HG03457 (cell line): ENCODE measurements around the gene TARBP1.
A peak's percentile ranks its signal among the peaks of the same experiment; 100 is the strongest.

ENCODE experiments used
- ATAC-seq: cut with Tn5 transposase; IDR thresholded peaks from one replicate; pipeline ENCODE4 v1.9.1; 2021; ENCODE audit warnings: moderate number of reproducible peaks; ENCODE audit not compliant: unreplicated experiment

The TARBP1 gene

DNA sequence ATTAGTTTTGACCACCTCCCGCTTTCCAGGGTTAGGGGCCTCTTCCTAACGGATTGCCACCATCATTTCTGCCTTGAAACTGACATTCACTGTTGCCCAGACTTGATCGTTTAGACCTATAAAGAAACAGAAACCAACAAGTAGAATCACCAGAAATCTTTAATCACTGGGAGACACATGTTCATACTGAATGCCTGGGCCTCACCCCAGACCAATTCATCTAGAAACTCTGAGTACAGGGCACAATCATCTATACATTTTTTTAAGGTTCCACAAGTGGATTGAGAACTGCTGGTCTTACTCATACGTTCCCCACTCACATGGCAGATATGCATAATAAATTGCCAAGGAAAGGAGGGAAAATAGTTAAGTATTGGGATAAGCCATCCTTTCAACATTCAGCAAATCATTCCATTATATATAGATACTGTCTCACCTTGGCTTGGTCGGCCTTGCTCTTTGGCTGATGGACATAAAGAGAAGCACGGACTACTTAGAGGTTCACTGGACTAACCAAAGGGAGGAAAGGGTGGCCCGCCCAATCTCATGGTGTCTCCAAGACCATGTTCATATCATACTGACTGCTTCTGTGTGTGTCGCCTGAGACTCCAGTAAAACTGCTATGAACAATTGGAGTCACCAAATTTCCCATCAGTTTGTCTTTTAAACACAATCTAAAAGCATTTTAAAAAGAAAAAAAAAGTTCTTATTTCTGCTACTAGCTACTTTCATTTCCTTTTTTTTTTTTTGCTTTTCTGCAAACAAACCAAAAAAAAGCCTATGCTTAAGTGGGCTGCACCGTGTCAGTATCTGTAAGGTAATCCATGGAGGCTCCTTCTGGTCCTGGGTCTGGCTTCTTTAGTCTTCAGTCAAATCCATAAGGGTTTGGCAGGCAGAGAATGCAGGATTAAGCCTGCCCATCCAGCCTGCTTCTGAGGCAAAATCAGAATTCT lies 9.4 kb upstream of the TARBP1 start:
- ATAC-seq, result no peak

DNA sequence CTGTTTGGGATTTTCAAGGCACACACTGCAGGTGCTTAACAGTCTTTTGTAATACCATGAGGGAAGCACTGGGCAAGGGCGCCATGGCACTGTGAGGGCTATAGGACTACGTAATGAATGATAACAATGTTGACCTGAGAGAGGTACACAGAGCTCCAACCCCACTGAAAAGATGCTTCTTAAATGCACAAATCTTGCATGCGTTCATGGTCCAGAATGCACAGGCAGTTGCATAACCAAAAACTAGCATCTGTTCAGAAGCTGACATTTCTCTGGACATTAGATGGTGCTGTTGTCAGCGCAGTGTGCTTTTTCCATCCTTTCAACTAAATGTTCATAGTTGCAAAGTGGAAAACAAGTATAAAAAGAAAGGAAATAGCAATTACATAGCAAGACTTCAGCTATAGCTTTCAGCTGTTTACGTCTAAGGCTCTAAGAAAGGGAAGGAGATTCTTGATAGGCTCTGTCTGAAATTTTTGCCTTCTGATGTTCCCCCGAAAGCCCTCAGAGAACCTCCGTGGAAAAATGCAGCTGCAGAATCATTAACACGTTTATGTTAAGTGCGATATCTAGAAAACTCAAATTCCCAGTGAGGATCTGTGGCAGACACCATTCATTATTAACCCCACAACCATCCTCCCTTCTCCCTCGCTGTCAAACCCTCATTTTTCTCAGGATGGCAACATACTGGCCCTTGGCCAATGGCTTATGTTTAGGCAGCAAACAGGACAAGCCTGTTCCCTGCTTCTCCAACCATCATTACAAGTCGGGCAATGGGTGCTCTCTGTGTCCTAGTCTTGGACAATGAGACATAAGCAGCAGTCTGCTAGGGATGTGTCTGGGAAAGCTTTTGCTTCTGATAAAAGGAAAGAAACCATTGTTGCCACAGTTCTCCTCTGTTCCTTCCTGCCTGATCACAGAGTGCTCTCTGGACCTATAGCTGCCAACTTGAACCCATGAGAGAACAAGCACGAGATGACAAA lies 8.2 kb upstream of the TARBP1 start:
- ATAC-seq, result no peak

DNA sequence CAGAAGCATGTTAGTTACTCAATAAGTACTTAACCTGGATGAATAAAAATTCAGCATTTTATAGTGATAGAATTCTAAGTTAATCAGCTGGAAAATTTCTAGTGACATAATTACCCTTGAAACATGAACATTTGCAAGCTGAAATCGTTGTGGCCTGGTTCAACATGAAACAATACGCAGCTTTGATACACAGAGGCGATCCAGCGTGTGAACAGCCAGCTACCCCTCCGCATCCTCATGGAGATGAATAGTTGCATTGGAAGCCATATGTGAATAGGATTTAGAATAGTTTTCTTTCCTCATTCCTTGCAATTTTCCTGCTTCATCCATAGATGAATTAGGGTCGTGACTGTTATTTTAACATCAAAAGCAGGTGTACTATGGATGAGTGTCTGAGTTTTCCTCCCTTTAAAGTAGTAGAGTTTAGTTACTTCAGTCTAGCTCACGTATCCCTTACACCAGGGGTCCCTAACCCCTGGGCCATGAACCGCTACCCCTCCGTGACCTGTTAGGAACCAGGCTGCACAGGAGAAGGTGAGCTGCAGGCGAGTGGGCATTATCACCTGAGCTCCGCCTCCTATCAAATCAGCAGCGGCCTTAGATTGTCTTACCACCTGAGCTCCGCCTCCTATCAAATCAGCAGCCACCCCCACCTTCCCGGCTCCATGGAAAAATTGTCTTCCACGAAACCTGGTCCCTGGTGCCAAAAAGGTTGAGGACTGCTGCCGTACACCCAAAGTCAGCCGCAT lies 6.2 kb upstream of the TARBP1 start:
- ATAC-seq, result no peak

DNA sequence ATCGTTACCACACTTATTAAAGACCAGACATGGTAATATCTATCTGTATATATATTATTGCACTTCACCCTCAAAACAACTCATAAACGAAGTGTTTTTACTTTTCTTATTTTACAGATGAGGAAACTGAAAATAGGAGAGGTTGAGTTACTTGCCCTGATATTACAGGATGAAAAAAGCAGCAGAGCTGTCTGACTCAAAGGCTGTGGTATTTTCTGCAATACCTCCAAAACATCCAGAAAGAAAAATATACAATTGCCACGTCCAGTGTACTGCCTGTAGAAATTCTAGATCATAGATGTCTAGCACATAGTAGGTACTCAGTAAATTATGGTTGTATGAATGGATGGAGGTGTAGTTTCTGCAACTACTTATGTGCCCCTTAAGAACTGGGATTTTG lies 5.2 kb upstream of the TARBP1 start:
- ATAC-seq, result no peak

DNA sequence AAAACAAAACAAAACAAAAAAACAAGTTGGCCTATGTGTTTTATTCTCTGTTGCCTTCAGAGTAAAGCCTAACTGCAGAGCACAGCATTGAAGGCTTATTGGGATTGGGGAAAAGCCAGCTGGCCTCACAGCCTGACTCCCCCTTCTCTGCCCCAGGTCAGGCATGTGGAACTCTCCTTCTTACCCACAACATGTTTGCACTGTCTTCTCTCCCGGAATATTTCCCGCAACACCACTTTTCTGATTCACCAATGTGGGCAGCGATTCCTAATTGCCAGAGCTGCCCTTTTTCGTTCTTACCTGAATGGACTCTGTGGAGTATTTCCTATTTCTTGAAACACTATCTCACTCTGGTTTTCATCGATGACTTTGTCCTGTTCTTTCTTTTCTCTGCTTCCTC lies 2.8 kb upstream of the TARBP1 start:
- no peak for ATAC-seq

DNA sequence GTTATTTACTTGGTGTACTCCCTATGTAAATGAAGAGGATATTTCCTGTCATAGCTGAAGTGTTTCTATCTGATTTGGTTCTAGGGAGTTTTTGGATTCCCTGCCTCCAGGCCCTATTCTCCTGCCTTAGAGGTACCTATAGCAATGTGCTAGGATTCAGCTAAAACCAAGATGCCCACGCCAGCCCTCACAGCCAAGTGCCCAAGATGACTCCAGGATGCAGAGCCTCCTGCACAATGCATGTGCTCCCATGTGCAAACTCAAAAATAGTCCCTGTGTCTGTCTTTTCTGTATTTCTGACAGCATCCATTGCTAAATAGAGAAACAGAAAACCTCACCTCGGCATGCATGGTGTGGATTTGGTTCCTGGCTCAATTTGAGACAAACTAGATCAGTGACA lies 887 bp upstream of the TARBP1 start:
- no peak for ATAC-seq

DNA sequence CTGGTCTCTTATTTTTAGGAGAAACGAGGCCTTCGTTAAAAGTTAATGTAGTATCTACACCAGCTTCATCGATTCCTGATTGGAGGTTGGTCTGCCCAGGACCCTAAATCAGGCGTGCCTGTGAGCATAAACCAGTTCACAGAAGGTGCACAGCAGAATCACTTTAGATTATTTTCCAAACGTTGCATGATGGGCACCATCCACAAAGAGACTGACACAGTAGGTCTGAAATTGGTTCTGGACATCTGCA lies 256 bp upstream of the TARBP1 start:
- no peak for ATAC-seq

DNA sequence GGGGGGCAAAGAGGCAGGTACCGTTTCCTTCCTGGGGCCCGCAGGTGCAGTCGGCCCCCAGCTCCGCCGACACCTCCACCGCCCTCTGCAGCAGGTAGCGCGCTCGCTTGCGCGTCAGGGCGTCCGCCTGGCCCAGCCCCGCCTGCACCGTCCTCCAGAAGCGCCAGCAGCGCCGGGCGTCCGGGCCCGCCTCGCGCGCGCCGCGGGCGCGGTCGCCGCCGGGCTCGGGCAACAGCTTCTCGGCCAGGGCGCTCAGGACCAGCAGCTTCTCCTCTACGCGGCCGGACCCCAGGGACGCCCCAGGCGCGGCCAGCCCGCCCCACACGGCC lies 863 bp downstream of the TARBP1 start:
- ATAC-seq, result peak; percentile 43

DNA sequence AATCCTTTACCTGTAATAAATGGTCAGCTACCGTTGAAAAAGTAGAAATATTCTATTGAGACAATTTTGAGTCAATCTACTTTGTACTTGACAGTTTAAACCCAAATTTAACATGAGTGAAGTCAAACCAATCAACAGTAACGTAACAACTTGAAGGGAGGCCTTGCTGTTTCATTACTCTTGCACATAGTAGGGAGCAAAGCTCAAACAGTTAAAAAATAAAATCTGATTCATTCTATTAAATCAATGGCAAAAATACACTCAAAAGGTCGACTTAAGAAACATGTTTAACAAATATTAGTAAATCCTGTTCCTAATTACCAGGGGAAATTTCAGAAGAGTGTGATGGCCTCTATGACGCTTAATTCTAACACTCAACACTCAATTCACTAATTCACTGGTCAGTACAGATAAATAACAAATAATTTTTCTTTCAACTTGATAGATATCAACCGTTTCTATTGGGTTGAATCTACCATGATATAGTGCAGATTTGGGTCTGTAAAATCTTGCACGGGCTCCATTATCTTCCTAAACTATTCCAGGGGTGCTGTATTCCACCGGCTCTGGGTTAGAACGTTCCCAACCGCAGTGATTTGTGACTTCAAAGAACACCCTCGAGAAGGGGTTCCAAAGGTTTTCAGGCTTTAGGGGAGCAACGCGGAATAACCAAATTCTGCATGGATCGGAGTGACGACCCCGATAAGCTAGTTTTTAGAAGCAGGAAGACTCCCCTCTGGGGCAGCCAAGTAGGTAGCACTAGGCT lies 1.4 kb downstream of the TARBP1 start:
- ATAC-seq, result no peak

DNA sequence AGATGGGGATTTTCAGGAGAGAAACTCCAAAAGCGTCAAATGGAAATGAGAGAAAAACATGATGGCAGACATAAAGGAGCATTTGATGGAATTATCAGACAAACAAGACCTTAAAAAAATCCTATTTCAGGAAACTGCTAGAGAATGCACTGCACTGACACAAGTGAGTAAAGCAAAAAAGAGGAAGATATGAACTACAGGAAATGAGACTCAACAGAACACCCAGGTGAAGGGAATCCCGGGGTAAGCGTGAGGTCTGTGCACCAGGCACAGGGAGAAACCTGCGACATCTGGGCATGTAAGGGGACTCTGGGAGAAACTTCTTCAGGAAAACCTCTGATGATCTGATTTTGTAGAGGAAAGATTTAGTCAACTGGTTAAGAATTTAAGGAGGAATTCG lies 2.8 kb downstream of the TARBP1 start:
- ATAC-seq, result no peak

DNA sequence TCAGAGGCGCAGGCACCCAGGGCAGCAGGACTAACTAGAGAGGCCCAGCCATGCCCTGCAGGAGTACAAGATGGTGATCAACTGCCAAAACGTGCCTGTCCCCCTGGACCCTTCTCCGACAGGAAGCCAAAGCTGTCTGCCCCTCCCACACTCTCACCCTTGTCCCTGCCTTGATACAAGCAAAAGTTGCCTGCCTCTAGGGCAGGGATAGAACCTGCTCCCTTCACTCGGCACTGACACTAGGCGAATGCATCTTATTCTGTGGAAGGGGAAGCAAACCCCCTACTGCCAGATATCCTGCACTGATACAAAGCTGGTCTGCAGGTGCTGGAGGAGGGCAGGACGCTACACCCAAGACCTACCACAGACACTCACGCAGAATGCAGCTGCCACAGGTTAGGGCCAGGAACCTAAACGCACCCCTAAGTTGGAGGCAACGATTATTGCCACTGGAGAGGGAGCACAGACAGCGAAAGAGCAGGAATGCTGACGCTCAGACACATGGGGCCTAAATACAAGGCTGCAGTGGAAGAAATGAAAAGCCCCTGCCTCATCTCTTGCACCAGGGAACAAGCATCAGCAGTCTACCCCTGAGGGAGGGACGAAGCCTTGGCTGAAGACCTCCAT lies 3.7 kb downstream of the TARBP1 start:
- ATAC-seq, result no peak

DNA sequence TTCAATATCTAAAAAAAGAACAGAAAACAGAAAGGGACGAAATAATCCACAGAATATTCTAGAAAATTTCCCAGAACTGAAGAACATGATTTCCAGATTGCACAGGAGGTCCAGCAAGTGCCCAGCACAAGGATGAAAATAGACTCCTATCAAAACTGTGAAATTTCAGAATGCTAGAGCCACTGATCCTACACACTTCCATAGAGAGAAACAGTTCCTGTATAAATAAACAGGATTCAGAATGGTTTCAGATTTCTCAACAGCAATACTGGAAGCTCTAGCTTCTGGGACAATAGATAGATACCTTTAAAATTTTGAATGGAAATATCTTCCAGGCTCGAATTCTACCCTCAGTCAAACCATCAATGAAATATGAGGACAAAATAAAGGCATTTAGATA lies 4.6 kb downstream of the TARBP1 start:
- no peak for ATAC-seq

DNA sequence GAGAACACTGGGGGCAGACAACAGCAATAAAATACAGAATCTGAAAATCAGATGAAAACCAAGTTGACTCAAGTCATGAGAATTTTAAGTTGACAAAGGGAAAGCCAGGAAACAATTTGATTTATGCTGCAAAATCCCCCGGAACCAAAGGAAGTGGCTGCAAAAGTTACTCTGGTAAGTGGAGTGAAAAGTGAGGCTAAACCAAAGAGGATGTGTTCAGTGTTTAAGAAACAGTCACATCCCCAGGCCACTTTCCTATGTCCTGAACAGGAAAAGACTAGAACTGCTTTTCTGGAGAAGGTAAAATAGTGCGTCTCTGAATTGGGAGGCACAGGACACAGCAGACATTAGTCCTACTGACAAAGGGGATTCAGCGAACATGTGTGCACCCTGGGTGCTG lies 5.9 kb downstream of the TARBP1 start:
- no peak for ATAC-seq

DNA sequence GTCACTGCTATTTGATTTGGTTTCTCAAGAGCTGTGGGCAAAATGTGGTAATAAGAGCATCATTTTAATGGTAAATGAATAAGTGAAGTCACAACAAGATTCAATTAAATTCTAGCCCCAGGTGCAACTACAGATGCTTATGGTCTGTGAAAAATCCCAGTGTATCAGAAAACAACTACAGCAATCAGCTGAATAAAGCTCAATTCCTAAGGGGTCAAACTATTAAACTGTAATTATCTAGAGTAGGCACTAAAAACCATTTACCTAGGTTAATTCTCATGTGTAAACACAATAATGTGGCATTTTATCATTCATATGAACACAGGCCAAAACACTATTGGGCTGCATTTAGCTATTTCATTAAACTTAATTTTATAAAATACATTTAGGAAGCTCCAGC lies 9.6 kb downstream of the TARBP1 start:
- ATAC-seq, result no peak

DNA sequence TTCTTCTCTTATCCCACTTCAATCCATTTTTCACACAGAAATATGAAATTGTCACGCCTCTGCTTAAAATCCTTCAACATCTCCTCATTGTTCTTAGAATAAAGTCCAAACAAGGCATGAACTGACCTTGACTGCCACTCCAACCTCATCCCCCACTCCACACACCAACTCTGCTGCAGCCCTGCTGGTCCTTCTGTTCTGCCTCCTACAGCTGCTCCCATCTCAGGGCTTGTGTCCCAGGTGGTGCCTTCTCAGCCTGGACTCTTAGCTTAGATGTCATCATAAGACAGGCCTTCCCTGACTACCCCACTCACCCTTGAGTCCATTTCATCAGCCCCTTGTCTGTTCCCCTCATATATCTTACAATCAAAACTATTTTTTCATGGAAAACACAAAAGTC lies 10.4 kb downstream of the TARBP1 start:
- ATAC-seq, result no peak

DNA sequence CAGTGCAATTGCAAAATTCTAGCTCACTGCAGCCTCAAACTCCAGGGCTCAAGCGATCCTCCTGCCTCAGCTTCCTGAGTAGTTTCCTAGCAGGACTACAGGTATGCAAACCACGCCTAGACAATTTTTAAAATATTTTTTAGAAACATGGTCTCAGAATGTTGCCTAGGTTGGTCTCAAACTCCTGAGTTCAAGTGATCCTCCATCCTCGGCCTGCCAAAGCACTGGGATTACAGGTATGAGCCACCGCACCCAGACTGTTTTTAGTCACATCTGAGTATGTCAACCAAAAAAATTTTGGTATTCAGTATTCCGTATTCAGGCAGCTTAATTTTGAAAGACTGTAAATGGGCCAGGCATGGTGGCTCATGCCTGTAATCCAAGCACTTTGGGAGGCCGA lies 11.2 kb downstream of the TARBP1 start:
- ATAC-seq, result no peak

DNA sequence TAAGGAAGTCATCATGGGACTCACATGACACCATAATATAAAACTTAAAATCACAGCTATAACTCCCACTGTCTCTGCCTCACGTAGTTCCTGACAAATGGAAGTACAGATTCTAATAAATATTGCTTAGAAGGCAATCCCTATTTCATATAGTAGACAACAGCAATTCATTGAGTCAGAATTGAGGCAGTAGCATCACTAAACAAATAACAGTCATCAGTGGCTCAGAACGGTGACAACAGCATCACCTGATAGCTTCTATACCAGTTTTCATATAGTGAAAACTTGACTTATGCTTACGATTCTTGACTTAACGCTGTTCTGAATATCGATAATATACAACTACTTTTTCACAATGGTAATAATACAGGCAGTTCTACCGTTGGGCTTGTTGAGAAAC lies 12.0 kb downstream of the TARBP1 start:
- ATAC-seq, result no peak

DNA sequence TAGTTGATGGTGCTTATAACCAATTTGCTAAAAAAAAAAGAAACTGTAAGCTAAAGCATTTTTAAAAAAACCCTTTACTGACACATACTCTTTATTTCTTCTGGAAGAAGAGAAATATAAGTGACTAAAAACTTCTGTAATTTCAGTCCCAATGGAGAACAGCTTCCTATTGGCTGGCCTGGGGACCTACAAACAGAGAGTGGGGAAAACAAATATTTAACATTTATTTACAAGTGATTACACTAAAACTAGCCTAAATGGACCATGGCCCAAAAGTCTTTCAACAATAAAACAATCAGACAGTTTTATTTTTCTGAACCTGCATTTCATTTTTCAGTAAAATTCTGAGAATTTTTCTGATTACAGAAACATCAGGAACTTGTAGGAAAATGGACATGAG lies 15.2 kb downstream of the TARBP1 start:
- no peak for ATAC-seq

DNA sequence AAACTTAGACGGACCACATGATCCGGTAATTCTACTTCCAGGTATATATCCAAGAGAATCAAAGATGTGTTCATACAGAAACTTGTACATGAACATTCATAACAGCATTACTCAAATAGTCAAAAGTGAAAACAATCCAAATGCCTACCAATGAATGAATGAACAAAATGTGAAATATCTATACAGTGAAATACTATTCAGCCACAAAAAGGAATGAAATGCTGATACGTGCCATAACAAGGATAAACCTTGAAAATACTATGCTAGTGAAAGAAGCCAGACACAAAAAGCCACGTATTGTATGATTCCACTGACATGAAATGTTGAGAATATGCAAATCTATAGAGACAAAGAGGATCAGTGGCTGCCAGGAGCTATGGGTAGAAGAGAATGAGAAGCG lies 18.3 kb downstream of the TARBP1 start:
- no peak for ATAC-seq

DNA sequence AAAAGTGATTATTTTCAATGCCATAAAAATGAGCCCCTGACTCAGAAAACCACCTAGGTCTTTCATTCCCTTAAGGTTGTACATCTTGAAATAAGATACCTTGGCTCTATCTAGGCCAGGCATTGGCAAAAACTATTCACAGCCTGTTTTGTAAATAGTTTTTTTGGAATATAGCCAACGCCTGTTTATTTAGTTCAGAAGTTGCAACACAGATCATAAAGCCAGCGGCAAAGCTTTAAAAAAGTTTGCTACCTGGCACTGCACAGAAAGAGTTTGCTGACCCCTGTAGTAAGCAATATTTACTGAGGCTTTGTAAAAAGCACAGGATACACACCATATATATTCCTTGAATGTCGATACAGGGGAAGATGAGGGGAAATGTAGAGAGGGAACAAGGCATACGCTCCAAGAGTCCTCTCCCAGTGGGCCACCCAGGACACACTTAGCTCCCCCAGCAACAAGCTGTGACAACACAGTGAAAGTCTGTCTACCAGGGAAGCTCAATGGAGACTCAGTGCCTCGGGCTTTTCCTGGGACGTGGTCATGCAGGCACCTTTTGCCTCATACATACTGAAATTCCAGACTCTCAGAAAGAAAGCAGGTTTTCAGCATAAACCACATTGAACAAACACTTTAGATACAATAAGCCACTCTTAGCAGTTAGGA lies 20.5 kb downstream of the TARBP1 start:
- no peak for ATAC-seq
